Stimulated activated CD8-positive, alpha-beta memory T cell treated with anti-CD3 and anti-CD28 coated beads, Interleukin-2, amount 100 ng/mL, for 48 hours (primary cell): Measurements from ENCODE around the gene MTA2.
"Not testable (repeated sequence)": the region's sequence is repeated elsewhere in the genome, so short reads cannot be mapped to it uniquely, and the experiment has no call there.

Experiments
- DNase-seq, 2 donors: peaks; one replicate each; pipeline ENCODE4 v3.0.0-alpha.2; 2020; ENCODE audit warnings: low read depth in 2 of 2

The MTA2 gene

DNA sequence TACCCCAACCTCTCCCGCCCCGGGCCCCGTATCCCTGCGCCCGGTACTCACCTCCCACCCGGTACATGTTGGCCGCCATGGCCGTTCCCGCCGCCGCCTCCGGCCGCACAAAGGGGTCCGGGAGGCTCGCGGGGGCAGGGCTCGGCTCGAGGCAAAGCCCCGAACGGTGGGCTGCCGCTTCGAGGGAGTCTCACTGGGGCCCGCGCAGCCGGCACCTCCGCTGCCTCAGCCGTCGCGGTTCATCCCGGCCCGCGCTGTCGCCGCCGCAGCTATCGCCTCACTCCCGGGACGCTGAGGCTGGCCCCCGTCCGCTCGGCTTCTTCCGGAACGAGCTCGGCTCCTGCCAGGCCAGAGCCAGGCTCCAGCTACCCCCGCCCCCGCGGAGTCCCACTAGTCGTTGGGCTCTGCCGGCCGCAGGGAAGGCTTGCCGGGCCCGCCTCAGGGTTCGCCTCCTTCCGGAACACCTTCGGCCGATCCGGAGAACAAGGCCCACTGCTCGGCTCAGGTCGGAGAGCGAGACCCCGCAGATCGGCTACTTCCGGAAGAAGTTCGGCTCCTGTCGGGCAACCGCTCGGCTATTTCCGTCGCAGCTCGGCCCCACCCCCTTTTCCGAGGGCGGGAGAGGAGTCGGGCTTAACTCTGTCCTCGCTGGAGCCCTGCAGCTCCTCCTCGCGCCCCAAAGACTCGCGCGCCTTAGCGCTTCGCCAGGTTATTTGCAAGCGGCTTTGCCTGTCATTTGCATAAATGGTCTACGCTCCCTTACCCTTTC is at the start of gene MTA2:
MTA2 (minus strand) TSS at position 494 of the 769 bp plus-strand sequence; CDS start at position 79, 415 bp downstream.
- peak; percentile 96 to 100 for DNase-seq

DNA sequence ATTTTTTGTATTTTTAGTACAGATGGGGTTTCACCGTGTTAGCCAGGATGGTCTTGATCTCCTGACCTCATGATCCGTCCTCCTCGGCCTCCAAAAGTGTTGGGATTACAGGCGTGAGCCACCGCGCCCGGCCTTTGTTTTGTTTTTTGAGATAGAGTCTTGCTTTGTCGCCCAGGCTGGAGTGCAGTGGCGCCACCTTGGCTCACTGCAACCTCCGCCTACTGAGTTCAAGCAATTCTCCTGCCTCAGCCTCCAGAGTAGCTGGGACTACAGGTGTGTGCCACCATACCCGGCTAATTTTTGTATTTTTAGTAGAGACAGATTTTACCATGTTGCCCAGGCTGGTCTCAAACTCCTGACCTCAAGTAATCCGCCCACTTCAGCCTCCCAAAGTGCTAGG is 48.6 kb upstream of the MTA2 start:
- not testable (repeated sequence) for DNase-seq

DNA sequence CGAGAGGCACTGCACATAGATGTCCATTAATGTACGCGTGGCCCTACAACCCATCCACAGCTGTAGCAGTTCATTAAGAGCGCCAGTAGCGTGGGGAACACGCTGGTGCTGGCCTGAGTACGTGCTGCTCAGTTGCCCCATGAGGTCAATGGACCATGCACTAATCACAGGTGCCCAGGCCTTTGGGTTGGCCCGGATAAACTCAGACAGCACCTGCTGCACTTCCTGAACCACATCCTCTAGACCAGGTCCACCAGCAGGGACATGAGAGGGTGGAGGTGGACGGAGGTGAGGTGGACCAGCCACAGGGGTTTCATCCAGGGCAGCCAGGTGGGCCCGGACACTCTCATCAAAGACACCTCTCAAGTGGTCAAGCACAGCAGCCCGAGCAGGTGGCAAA is 47.8 kb upstream of the MTA2 start:
- no peak for DNase-seq

DNA sequence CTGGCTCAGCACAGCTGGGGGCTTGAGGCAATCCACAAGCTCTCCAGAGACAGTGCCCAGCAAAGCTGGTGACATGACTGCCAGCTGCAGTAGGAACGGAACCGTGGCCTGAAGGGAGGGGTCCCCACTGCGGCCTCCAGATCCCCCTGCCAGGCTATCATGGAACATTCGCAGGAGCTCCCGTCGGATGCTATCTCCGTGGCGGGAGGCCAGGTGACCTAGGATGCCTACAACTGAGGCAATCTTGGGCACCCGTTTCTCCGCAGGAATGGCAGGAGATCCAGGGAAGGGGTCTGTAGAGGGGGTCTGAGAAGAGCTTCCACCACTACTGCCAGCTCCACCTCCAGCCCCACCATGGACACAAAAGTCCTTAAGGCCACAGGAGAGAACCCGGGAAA is 47.3 kb upstream of the MTA2 start:
- DNase-seq, result no peak

DNA sequence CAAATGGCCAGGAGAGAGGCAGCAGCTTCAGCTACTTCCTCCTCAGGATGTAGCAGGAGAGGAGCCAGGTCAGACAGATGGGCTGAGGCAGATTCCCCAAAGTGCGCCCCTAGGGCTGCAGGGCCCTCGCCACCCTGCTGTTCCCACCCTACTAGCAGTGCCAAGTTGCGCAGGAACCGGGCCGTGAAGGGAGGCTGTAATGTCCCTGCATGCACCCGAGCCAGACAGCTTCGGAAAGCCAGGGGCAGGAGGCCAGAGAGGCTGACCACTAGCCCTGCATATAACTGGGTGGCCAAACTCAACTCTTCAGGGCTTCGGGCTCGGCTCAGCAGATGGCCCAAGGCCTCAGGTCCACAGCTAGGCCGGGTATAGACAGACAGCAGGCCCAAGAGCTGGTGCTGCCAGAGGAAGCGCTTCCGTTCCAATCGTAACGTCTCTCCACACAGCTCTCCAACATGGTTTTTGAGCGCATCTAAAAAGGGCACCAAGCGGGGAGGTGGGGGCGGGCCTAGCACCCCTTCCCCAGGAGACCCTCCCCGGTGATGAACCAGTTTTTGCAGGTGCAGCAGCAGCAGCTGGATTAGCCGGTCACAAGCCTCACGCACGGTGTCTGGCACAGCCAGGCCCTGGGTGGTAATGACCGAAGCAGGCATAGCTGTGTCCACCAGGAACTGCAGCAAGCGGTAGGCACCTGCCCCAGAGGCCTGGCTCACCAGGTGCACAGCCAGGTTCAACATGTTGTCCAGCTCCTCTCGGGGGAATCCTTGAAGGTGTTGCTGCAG is 46.7 kb upstream of the MTA2 start:
- no peak for DNase-seq

DNA sequence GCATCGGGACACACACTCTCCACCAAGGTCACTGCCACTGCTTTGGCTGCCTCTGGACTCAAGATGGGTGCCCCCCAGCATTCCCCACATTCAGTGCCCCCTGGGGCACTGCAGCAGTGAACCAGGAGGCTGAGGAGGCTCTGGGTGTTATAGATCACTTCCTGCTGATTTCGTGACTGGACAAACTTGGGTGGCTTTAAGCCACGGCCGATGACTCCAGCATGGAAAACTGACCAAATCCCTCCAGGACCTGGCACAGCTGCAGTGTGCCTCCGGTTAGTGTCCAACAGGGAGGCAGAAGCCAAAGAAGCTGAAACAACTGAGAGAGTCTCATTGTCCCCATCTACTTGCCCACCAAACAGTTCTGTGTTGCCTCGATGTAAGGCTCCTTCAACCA is 45.9 kb upstream of the MTA2 start:
- DNase-seq, result no peak

DNA sequence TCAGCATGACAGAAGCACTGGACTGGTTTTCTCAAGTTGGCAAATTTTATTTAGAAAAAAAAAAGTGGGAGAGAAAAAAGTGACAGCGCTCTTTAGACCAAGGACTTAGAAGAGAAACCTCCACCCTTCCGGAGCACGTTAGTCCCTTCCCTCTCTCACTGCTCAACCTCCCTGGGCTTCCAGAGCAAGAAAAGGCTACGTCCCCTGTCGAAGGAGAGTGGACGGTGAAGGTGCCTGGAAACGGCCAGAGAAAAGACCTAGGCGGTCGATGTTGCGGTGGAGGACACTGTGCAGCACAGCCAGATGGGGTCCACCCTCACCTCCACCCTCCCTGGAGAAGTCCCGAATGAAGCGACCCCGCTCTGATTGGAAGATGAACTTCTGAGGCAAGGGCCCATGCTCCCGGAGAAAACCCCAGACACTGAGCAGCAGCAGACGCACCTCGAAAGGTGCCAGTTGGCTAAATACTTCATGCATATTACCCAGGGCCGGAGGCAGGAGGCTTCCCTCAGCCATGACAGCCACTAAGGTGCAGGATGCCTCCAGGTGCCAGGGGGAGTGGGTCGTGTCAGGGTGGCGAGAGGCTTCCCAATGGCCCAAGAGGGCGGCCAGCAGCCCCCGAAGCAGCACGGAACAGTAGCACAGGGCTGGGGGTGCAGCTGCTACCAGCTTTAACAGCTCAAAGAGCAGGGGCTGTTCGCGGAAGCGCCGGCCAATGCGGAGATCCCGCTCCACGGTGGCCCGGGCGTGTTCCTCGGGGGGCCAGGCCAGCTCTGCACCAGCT is 45.4 kb upstream of the MTA2 start:
- no peak for DNase-seq

DNA sequence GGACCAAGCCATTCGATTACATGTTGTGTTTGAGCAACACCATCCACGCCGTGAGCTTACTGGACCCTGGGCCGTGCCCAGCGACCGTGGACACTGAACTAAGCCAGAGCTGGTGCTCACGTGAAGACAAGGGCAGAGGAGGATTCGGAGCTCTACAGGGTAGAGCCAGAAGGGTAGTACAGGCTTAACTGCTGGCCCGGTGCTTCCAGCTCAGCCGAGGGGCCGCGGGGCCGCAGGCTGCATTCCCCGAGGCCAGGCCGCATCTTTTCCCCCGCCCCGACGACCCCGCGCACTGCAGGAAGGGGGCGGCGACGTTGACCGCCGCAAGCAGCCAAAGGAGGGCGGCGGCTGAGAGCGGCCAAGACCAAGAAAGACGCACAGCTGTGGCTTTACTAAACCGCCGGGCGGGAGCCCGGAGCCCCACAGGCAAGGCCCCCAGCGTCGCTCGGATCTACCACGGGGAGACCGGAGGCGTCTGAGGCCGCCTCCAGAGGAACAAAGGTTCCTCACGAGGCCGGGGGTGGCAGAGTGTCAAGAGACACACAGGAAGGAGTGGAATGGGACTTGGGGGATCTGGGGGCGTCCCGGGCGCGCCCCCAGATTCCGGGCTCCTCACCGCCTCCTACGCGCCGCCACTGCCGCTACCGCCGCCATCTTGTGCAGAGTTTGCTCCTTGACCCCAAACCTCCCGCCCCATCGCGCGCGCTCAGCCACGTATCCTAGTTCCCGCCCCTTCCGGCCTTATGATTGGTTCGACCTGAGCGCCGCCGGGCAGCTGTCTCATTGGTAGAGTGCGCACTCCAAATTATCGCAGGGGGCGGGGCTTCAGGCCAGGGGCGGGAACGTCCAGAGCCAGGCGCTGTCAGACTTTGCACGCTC is 44.5 kb upstream of the MTA2 start, which contains the start of gene GANAB:
GANAB (minus strand) TSS at position 668 of the 879 bp plus-strand sequence; CDS start at position 654, 14 bp downstream.
- DNase-seq, result peak; percentile 99 to 100

DNA sequence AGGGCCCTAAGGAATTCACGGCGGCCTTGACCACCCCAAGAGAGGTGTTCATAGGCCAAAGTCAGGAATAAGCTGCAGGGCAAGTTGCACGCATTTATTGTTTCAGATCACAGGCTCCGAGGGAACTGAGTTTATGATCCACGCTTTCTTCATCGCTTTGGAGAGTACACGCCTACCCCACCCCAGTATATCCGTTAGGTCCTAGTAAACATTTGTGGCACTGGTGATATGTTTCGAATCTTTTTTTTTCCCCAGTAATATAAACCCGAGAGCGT is 43.9 kb upstream of the MTA2 start:
- DNase-seq, result no peak

DNA sequence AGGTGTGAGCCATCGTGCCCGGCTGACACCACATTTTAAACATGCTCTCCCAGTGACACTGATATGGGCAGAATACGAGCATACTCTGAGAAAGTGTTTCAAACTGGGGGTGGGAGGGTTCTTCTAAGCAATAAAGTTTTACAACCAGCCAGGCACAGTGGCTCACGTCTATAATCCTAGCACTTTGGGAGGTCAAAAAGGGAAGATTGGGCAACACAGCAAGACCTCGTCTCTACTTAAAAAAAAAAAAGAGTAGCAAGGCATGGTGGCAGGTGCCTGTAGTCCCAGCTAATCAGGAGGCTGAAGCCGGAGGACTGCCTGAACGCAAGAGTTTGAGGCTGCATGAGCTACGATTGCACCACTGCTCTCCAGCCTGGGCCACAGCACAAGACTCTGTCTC is 42.6 kb upstream of the MTA2 start:
- no peak for DNase-seq

DNA sequence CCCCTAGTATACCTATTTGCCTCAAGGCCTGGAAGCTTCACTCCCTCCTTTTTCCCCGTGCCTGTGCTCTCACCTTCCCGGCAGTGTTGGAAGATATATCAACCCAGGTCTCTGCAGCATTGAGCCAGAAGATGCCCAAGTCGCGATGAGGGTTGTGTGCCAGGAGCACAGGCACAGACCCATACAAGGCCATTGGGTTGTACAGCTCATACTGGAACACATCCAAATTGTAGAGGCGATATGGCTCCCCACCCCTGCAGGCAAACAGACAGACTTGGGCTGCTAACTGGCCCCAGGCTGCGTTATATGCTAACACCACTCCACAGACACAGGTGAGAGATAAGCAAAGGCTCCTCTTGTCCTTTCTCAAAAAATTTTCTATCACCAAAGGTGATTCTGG is 30.8 kb upstream of the MTA2 start:
- DNase-seq, result no peak

DNA sequence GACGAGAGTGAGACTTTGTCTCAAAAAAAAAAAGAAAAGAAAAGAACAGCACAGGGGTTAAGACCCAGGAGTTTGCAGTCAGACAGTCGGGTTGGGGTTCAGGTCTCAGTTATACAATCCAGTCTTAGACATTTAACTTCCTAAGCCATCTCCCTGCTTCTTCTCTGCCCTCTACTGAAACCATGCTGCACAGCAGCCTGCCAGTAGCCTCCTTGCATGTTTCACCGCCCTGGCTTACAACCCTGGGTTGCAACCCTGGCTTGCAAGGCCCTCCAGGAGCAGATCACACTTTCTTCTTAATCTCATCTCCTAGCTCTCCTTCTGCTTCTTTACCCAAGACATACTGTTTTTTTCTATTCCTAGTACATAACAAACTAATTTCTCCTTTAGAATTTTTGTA is 26.0 kb upstream of the MTA2 start:
- DNase-seq, result no peak

DNA sequence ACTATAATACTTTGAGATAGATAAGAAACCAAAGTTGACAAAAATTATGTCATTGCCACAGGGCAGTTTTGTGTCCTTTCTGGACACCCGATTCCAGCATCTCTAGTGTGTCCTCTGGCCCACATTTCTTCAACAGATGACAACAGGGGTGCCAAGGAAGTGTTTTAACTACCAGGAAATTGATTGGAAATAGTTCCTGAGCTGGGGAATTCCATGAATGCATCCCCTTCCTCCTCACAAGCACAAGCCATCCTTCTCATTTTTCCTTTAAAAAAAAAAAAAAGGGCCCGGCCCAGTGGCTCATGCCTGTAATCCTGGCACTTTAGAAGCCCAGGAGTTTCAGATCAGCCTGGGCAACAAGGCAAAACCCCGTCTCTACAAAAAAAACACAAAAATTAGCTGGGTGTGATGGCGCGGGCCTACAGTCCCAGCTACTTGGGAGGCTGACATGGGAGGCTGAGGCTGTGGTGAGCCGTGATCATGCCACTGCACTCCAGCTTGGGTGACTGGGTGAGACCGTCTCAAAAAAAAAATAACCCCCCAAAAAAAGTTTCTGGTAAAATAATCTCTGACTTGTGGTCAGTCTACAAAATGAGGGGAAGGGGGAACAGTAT is 20.9 kb upstream of the MTA2 start:
- DNase-seq, result no peak

DNA sequence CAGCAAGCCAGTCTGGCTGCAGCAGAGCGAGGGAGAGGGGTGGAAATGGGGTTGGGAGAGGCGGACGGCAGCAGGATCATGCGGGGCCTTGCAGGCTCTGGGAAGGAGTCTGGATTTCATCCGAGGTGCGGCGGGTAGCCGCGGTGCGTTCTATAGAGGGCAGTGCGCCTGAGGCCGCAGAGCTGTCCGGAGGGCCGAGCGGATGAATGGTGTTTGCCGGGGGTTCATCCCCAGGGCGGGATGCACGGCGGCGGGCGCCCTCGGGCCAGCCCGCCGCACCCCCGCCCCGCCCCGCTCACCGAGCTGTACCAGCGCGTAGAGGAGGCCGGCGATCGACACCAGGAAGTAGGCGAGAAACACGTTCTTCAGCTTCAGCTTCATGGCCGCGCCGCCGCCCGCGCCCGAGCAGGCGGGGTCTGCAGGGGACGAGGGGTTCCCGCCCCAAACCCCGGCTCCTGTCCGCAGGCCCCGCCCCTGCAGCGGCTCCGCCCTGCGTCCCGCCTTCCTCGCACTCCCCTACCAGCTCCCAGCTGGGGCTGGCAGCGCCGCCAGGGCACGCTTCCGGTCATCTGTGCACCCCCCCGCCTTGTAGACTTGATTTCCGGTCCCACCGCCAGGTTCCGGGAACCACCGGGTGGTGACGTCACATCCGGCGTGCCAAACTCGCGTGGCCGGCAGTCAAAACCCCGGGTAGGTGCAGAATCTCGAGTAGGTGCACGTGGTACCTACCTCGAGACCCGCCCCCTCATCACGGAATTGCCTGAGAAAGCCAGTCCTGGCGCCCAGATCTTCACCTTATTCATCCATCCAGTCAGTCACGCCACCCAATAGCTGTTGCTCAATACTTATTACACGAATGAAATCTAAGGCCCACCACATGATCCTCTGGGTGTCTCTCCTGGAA is 20.2 kb upstream of the MTA2 start, which contains the start of gene B3GAT3:
B3GAT3 (minus strand) TSS at position 420 of the 904 bp plus-strand sequence; CDS start at position 381, 39 bp downstream.
- peak; percentile 95 to 96 for DNase-seq

DNA sequence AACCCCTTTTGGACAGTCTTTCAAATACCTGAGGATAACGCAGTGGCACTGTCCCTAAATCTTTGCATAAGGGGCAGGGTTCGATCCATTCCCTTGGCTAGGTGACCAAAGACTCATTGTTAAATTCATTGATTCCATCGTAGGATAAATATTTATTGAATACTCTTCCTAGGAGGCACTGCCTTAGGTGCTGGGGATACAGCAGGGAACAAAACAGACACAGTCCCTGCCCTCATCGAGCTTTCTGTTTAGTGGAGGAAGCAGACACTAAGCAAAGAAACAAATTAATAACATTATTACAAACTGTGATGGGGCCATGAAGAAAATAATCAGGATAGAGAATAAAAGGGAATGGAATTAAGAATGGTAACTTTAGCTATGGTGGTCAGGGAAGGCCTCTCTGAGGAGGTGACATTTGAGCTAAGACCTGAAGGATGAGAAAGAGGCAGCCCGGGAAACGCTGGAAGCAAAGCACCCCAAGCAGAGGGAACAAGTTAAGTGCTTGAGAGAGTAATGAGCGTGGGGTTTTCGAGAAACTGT is 19.4 kb upstream of the MTA2 start:
- DNase-seq, result no peak

DNA sequence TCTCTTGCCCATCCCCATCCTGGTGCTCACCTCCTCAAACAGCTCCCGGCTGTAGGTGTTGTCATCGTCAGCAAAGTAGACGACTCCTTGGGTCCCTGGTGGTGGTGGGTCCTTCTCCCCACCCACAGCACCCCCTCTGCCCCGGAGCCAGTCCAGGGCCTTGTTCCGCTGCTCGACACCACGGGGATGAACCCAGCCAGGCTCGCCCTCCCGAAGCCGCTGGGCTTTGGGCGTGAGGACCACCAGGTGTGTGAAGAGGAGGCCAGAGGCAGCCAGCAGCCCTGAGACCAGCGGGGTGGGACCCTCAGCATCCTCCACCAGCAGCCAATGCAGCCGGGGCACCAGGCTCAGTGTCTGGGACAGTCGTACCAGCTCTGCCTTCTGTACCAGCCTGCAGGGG is 15.3 kb upstream of the MTA2 start:
- not testable (repeated sequence) for DNase-seq

DNA sequence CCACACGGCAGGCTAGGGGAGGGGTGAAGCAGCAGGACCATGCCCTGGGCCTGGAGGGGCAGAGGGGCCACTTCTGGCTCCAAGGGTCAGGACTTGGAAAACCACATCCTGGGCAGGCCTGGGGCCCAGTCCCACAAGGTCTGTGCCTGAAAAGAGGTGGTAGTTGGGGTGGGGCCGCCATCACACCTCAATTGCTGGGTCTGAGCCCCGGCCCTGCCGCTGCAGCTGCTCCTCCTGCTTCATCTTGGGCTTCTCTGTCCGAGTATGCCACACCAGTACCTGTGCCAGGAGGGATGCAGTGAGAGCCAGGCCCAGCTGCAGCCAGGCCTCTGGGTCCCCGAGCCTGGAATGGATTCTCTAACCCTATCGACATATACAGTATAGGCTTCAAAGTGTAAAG is 13.9 kb upstream of the MTA2 start:
- DNase-seq, result no peak

DNA sequence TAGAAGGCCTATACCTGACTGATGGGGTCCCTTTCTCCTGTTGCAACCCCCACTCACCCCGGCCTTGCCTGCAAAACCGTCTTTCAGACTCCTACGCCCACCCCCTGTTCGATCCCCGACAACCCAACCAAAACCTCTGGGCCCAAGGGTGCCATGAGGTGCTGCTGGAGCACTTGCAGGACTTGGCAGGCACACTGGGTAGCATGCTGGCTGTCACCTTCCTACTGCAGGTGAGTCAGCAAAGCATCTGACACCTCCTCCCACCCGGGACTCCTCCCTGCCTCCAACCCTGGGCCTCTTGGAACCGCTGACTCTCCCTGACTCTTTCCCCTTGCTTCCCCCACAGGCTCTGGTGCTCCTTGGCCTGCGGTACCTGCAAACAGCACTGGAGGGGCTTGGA is 12.6 kb upstream of the MTA2 start:
- peak; percentile 32 for DNase-seq

DNA sequence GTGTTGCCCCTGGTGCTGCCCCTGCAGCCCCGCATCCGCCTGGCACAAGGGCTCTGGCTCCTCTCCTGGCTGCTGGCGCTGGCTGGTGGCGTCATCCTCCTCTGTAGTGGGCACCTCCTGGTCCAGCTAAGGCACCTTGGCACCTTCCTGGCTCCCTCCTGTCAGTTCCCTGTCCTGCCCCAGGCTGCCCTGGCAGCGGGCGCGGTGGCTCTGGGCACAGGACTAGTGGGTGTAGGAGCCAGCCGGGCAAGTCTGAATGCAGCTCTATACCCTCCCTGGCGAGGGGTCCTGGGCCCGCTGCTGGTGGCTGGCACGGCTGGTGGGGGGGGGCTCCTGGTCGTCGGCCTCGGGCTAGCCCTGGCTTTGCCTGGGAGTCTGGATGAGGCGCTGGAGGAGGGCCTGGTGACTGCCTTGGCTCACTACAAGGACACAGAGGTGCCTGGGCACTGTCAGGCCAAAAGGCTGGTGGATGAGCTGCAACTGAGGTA is 11.7 kb upstream of the MTA2 start:
- DNase-seq, result no peak
